ENCODE data around the gene OR1I1. TPM values are rescaled to one million over a fixed set of nuclear protein-coding genes. Genes with fewer than 3 reads are reported as not detected.

OR1I1 gene
- total RNA-seq, 4 donors from 2014 or later, result not detected

DNA sequence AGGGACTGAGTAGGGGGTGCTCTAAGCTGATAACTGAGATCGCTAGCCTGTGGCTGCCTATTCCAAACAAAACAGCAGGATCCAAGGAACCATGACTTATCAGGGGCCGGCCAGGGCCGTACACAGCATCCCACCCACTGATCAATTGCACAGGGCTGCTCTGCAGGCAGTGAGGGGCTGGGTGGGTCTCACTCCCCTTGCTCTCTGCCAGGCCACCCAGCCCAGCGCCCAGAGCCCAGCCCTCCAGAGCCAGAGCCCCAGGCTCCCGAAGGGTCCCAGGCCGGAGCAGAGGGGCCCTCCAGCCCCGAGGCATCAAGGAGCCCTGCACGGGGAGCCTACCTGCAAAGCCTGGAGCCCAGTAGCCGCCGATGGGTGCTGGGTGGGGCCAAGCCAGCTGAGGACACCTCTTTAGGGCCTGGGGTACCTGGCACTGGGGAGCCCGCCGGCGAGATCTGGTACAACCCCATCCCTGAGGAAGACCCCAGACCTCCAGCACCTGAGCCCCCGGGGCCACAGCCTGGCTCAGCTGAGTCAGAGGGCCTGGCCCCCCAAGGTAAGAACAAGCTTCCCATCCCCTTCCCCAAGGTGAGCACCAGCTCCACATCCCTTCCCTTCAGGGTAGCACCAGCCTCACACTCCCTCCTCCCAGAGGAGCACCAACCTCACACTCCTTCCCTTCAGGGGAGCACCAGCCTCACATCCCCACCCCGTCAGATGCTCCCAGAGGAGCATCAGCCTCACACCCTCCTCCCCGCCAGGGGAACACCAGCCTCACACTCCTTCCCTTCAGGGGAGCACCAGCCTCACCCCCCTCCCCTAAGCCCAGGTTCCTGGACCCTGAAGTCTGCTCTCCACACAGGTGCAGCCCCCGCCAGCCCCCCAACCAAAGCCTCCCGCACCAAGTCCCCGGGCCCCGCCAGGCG, 27.1 kb downstream of the OR1I1 start:
- TF ChIP-seq, protein P1, sequence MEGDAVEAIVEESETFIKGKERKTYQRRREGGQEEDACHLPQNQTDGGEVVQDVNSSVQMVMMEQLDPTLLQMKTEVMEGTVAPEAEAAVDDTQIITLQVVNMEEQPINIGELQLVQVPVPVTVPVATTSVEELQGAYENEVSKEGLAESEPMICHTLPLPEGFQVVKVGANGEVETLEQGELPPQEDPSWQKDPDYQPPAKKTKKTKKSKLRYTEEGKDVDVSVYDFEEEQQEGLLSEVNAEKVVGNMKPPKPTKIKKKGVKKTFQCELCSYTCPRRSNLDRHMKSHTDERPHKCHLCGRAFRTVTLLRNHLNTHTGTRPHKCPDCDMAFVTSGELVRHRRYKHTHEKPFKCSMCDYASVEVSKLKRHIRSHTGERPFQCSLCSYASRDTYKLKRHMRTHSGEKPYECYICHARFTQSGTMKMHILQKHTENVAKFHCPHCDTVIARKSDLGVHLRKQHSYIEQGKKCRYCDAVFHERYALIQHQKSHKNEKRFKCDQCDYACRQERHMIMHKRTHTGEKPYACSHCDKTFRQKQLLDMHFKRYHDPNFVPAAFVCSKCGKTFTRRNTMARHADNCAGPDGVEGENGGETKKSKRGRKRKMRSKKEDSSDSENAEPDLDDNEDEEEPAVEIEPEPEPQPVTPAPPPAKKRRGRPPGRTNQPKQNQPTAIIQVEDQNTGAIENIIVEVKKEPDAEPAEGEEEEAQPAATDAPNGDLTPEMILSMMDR (IDR thresholded peaks at IDR 0.05; ENCODE audit: low read depth), result no peak

DNA sequence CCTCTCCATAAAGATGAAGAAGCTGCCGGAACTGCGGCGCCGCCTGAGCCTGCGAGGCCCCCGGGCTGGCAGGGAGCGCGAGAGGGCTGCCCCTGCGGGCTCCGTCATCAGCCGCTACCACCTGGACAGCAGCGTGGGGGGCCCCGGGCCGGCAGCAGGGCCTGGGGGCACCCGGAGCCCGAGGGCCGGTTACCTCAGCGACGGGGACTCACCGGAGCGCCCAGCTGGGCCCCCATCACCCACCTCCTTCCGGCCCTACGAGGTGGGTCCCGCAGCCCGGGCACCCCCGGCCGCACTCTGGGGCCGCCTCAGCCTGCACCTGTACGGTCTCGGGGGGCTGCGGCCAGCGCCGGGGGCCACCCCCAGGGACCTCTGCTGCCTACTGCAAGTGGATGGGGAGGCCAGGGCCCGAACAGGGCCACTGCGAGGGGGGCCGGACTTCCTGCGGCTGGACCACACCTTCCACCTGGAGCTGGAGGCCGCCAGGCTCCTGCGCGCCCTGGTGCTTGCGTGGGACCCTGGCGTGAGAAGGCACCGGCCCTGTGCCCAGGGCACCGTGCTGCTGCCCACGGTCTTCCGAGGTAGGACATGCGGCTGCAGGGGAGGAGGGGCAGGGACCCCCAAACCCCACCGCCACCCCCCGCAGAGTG, 27.9 kb downstream of the OR1I1 start:
- TF ChIP-seq, protein P1 (IDR thresholded peaks at IDR 0.05; ENCODE audit: low read depth), result no peak

DNA sequence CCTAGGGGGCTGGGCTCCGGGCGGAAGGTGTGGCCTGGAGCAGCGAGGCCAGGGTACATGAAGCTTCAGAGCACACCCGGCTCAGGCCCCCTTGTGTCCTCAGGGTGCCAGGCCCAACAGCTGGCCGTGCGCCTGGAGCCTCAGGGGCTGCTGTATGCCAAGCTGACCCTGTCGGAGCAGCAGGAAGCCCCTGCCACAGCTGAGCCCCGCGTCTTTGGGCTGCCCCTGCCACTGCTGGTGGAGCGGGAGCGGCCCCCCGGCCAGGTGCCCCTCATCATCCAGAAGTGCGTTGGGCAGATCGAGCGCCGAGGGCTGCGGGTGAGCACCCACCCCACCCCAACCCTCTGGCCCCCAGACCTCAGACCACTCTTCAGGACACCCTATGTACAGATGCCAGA, 28.4 kb downstream of the OR1I1 start:
- TF ChIP-seq, protein P1 (IDR thresholded peaks at IDR 0.05; ENCODE audit: low read depth), result no peak

DNA sequence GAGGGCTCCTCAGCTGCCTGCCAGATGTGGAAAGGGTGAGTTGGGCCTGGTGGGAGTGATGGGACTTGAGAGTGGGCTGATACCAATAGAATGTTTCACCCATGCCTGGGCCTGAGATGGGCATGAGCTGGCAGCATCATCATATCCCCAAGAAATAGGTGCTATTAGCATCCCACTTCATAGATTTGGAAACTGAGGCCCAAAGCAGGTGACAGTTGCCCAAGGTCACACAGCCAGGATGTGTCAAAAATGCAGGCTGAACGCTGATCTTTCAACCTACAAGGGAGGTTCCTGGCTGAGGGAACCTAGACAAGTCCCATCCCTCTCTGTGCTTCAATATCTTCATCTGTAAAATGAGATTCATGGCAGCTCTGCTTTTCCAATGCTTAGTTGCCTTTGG, 29.7 kb downstream of the OR1I1 start:
- TF ChIP-seq, protein P1 (IDR thresholded peaks at IDR 0.05; ENCODE audit: low read depth), result no peak

DNA sequence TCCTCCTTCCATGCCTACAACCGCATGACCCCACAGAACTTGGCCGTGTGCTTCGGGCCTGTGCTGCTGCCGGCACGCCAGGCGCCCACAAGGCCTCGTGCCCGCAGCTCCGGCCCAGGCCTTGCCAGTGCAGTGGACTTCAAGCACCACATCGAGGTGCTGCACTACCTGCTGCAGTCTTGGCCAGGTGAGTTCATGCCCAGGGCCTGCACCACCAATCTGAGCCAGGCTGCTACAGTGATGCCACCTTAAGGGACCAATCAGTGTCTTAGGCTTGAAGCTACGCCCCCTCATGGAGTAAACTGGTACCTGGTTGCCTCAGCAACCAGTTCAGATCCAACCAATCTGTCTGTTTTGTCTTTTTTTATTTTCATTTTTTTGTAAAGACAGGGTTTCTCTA, 30.4 kb downstream of the OR1I1 start:
- TF ChIP-seq, protein P1 (IDR thresholded peaks at IDR 0.05; ENCODE audit: low read depth), result no peak

DNA sequence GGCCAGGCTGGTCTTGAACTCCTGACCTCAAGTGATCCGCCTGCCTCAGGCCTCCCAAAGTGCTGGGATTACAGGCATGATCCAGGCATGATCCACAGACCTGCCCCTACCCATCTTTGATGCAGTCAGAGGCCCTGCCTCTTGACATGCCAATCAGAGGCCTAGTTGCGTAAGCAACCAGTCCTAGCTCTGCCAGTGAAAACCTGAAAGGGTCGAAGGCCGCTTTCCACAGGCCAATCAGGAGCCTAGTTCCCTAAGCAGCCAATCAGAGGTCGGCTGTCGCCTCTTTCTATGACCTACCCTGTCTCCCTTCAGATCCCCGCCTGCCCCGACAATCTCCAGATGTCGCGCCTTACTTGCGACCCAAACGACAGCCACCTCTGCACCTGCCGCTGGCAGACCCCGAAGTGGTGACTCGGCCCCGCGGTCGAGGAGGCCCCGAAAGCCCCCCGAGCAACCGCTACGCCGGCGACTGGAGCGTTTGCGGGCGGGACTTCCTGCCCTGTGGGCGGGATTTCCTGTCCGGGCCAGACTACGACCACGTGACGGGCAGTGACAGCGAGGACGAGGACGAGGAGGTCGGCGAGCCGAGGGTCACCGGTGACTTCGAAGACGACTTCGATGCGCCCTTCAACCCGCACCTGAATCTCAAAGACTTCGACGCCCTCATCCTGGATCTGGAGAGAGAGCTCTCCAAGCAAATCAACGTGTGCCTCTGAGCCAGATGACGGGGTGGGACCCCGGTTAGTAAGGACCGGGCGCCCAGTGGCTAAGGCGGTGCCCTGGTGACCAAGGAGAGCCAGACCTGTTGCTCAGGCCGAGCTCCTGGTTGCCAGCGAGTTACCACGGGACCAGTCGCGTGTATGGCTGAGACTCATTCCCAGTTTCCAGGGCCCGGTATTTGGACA, 31.5 kb downstream of the OR1I1 start:
- TF ChIP-seq, protein P1 (IDR thresholded peaks at IDR 0.05; ENCODE audit: low read depth), result no peak
